Endothelial cell of umbilical vein (primary cell): Measurements from ENCODE around the gene TLE3. TPM values are rescaled to one million over a fixed set of nuclear protein-coding genes. Genes with fewer than 3 reads are reported as not detected.

Source experiments
- BruUV-seq: library from RNA; stranded (reverse); fragments of 400-500 nt; replicated peaks from 2 replicates; lab custom pipeline; 2021; lab: Mats Ljungman, UMichigan
- CTCF ChIA-PET: fragments of 300-600, 350-600 bp; sonication (Branson Sonifier 250); formaldehyde crosslinking; loops from one replicate; lab custom pipeline; 2021; ENCODE audit warnings: antibody characterized with exemption, inconsistent platforms; lab: Charles Lee
- POLR2A ChIA-PET: fragments of 300-600, 350-600 bp; sonication (Branson Sonifier 250); formaldehyde crosslinking; loops from one replicate; lab custom pipeline; 2021; ENCODE audit warnings: antibody characterized with exemption, inconsistent platforms; lab: Charles Lee
- DNase-seq: peaks from one replicate; pipeline ENCODE4 v3.0.0-alpha.2; 2011; ENCODE audit warnings: low read depth, low spot score
- FAIRE-seq: peaks from 2 replicates; lab custom pipeline; 2011; peaks lifted over from hg19 to GRCh38; lab: Jason Lieb, UNC
- H2AFZ ChIP-seq: 2 replicates; pipeline ENCODE4 v1.6.0; 2012; ENCODE audit warnings: low read depth, low read length, control low read depth, inconsistent platforms
- H3K27ac ChIP-seq: 2 replicates; pipeline ENCODE4 v1.5.1; 2011; ENCODE audit warnings: low read depth, mild to moderate bottlenecking, control low read depth, low read length, moderate library complexity; ENCODE audit not compliant: insufficient read depth
- H3K27me3 ChIP-seq, 2 experiments: 2 replicates each; pipeline versions ENCODE4 v1.6.0 to v1.6.1; 2011; ENCODE audit warnings: low read length in 2 of 2, mixed read lengths in 1 of 2; ENCODE audit not compliant: control insufficient read depth in 2 of 2, insufficient read depth in 2 of 2
- H3K36me3 ChIP-seq, 2 experiments: 2 replicates in 1 of 2; 3 replicates in 1 of 2; pipeline ENCODE4 v1.5.1; 2011; ENCODE audit warnings: low read length in 2 of 2, mild to moderate bottlenecking in 1 of 2, moderate library complexity in 1 of 2; ENCODE audit not compliant: control insufficient read depth in 2 of 2, insufficient read depth in 2 of 2; ENCODE audit errors: extremely low read depth in 1 of 2
- H3K4me1 ChIP-seq: 3 replicates; pipeline ENCODE4 v1.5.1; 2011; ENCODE audit warnings: mild to moderate bottlenecking, low read length; ENCODE audit not compliant: control insufficient read depth, insufficient read depth; ENCODE audit errors: extremely low read depth
- H3K4me2 ChIP-seq: 2 replicates; pipeline ENCODE4 v1.6.1; 2011; ENCODE audit warnings: low read length, control low read depth, mixed read lengths; ENCODE audit not compliant: insufficient read depth
- H3K4me3 ChIP-seq, 3 experiments: fragments of 200-600 bp in 1 of 3; sonication (generic), shearing (Covaris generic) in 1 of 3; replicated peaks in 1 of 3; 2 replicates each; pipeline ENCODE4 v1.5.1; 2011 to 2016; ENCODE audit warnings: control low read depth in 3 of 3, low read length in 3 of 3, mild to moderate bottlenecking in 2 of 3, inconsistent platforms in 1 of 3, low read depth in 1 of 3, moderate library complexity in 1 of 3; ENCODE audit not compliant: insufficient read depth in 1 of 3
- H3K79me2 ChIP-seq: 2 replicates; pipeline ENCODE4 v1.6.0; 2012; ENCODE audit warnings: low read length, inconsistent platforms; ENCODE audit not compliant: control insufficient read depth, insufficient read depth
- H3K9ac ChIP-seq: replicated peaks from 2 replicates; pipeline ENCODE3; 2011; ENCODE audit warnings: low read length, control low read depth; ENCODE audit not compliant: insufficient read depth; ENCODE audit errors: extremely low read depth
- H3K9me1 ChIP-seq: replicated peaks from 3 replicates; pipeline ENCODE4 v1.6.0; 2011; ENCODE audit warnings: mild to moderate bottlenecking, low read length; ENCODE audit not compliant: control insufficient read depth, insufficient read depth; ENCODE audit errors: extremely low read depth
- H3K9me3 ChIP-seq: replicated peaks from 2 replicates; pipeline ENCODE4 v1.5.1; 2012; ENCODE audit warnings: low read length, inconsistent platforms; ENCODE audit not compliant: control insufficient read depth, insufficient read depth
- H4K20me1 ChIP-seq: replicated peaks from 2 replicates; pipeline ENCODE3; 2011; ENCODE audit warnings: mild to moderate bottlenecking, low read length; ENCODE audit not compliant: control insufficient read depth, insufficient read depth; ENCODE audit errors: extremely low read depth
- CTCF ChIP-seq, 2 donors: IDR thresholded peaks; 1 replicate in 1 of 2; 2 replicates in 1 of 2; pipeline ENCODE4 v1.5.1; 2011; ENCODE audit warnings: low read length in 2 of 2, mild to moderate bottlenecking in 2 of 2, moderate library complexity in 2 of 2, control low read depth in 1 of 2, inconsistent platforms in 1 of 2, low read depth in 1 of 2; ENCODE audit not compliant: insufficient read depth in 1 of 2; ENCODE audit errors: extremely low read depth in 1 of 2
- EZH2 ChIP-seq: IDR thresholded peaks from 2 replicates; pipeline ENCODE4 v1.6.1; 2012; ENCODE audit warnings: borderline replicate concordance, low read depth, mild to moderate bottlenecking, moderate library complexity, low read length, inconsistent platforms; ENCODE audit not compliant: severe bottlenecking
- FOS ChIP-seq: IDR thresholded peaks from 2 replicates; pipeline ENCODE4 v1.6.1; 2011; ENCODE audit warnings: mild to moderate bottlenecking, low read length, moderate library complexity, borderline replicate concordance; ENCODE audit not compliant: insufficient read depth
- GATA2 ChIP-seq: IDR thresholded peaks from 2 replicates; pipeline ENCODE4 v1.7.0; 2011; ENCODE audit warnings: low read depth, mild to moderate bottlenecking, moderate library complexity, mixed read lengths, low read length; ENCODE audit not compliant: insufficient read length, insufficient read depth
- JUN ChIP-seq: IDR thresholded peaks from 2 replicates; pipeline ENCODE4 v1.6.1; 2011; ENCODE audit warnings: borderline replicate concordance, low read depth; ENCODE audit not compliant: insufficient read length, insufficient read depth
- MAX ChIP-seq: IDR thresholded peaks from 2 replicates; pipeline ENCODE4 v1.6.1; 2011; ENCODE audit not compliant: insufficient read depth, insufficient read length
- MYC ChIP-seq: IDR thresholded peaks from one replicate; pipeline ENCODE4 v1.6.1; 2011; ENCODE audit warnings: mild to moderate bottlenecking, low read depth, low read length
- POLR2A ChIP-seq: IDR thresholded peaks from 2 replicates; pipeline ENCODE4 v1.6.1; 2012; ENCODE audit warnings: low read depth, mild to moderate bottlenecking, control low read depth, low read length
- POLR2AphosphoS5 ChIP-seq: IDR thresholded peaks from 2 replicates; pipeline ENCODE4 v1.6.1; 2012; ENCODE audit warnings: low read depth, mild to moderate bottlenecking, control low read depth, low read length, moderate library complexity; ENCODE audit not compliant: insufficient read depth
- dilution Hi-C: fragments of 300-500 bp; cut with MboI; formaldehyde crosslinking; loops from one replicate; pipeline ENCODE4 v1.15.0; 2019; ENCODE audit warnings: low sequenced_read_pairs; ENCODE audit not compliant: extremely low pct_ligation_motif_present
- intact Hi-C: fragments of 100-400 bp; cut with micrococcal nuclease; formaldehyde crosslinking; loops from one replicate; pipeline ENCODE4 v1.10.0; 2022
- polyA plus RNA-seq, 4 experiments: library from polyadenylated mRNA; depleted of rRNA in 3 of 4; stranded (reverse) in 3 of 4; unstranded in 1 of 4; fragments of >200 nt; gene quantifications; 2 replicates each; pipeline versions ENCODE4 v1.2.1 to v1.2.3, GENCODE V29; 2011 to 2012; ENCODE audit warnings: missing spikeins in 1 of 4
- total RNA-seq: library from RNA; stranded (reverse); gene quantifications from 2 replicates; pipeline ENCODE4 v1.2.3, GENCODE V29; 2021

The TLE3 gene
- total and polyA plus RNA-seq, 2 donors (not counting 3 experiments of a cell fraction or from before 2014, with no cell fraction given): 40.5 to 56.9 TPM

DNA sequence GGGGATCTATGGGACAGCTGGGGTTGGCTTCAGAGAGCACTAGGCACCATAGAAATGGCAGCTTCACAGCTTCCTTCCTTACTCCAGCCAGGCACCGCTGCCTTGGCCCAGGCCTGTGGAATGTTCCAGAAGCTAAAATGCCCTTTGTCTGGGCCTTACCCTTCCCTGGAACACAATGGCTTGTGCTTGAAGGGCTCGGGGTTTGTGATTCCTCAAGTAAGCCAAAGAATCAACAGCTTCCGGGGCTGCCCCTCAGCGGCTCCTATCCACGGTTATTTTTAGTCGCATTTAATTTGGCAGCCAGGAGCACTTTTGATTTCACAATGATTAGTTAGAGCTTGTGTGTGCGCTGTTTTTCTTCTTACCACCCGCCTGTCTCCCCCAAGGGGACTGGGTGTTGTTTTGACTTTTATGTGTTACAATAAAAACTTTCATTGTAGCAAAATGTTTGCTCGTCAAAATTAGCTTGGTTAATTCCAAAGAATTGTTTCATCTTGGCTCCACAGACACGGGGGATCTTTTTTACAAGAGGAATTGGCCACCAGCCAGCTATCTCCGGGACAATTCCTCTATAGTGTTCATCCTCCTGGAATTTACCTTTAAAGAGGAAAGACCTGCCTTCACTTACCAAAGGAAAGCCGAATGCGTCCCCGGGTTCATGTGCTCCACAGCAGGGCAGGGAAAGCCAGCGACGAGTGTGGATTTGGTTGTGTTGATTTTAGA, 73.8 kb downstream of the TLE3 start:
- Histone ChIP-seq H3K4me2 (no peak overlapping the region), H3K9ac (no peak overlapping the region), H4K20me1 (no peaks in the 10 kb centered on the region), H3K27ac (no peak overlapping the region), H3K4me3 (no peak overlapping the region), H3K27me3 (no peaks in the 10 kb centered on the region), H3K9me3 (no peaks in the 10 kb centered on the region), H3K4me1 (no peaks in the 10 kb centered on the region), H3K79me2 (no peaks in the 10 kb centered on the region), H3K36me3 (no peaks in the 10 kb centered on the region), H2AFZ (no peak overlapping the region), H3K9me1 (no peaks in the 10 kb centered on the region)
- POLR2A ChIA-PET: interaction anchor here (1.5 kb wide), 1 partner anchor 45 kb away, joined by 3 read pairs; no protein-coding TSS in a partner anchor
- intact Hi-C loops (no loop called here), dilution Hi-C loops (no loop called here)
- DNase-seq (no peak), FAIRE-seq (no peak)
- CTCF ChIA-PET: no interaction called here
- TF ChIP-seq POLR2AphosphoS5 (no peak), JUN (no peak), EZH2 (no peak), MYC (no peak), MAX (no peak), GATA2 (no peak), CTCF (IDR thresholded peaks at IDR 0.05; ENCODE audit: extremely low read depth in 1 of 2, insufficient read depth in 1 of 2, low read depth in 1 of 2, low read length in 2 of 2) (no peak), FOS (no peak), POLR2A (no peak)
- no TSS peak for BruUV-seq
